Measurements from ENCODE around the gene AQR. TPM values are rescaled to one million over a fixed set of nuclear protein-coding genes. Genes with fewer than 3 reads are reported as not detected.
"Not testable (repeated sequence)": the region's sequence is repeated elsewhere in the genome, so short reads cannot be mapped to it uniquely, and the experiment has no call there.

AQR gene
- total RNA-seq, 1 donor from 2014 or later = 29.8 TPM

DNA sequence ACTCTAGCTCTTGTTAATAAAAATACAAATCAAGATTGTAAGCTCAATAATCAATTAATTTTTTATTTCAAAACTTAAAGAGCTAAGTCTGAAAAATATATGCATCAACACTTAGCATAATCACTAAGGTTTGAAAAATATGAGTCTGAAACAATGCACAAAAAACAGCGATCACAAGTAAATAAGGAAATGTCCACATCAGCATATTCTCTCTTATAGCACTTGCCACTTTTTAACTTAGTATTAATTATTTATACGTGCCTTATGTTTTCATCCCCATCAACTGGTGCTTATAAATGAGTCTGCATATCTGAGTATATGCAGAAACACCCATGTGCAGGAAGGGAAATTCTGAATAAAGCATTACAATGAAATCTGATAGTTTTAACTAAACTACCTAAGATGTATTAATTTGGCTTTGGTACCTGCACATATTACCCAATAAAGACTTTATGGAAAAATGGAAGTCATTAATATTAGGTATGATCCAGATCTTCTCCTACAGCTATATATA is 28.3 kb downstream of the AQR start:
- H3K4me3 ChIP-seq (ENCODE audit: low read depth, low read length) = no peak overlapping the region
- DNase-seq (ENCODE audit: low read depth) = no peak
- peaks cover 1% of the 10 kb centered on the region for H3K36me3 ChIP-seq (ENCODE audit: control insufficient read depth, insufficient read depth, low read length)
- TF ChIP-seq, protein P1, sequence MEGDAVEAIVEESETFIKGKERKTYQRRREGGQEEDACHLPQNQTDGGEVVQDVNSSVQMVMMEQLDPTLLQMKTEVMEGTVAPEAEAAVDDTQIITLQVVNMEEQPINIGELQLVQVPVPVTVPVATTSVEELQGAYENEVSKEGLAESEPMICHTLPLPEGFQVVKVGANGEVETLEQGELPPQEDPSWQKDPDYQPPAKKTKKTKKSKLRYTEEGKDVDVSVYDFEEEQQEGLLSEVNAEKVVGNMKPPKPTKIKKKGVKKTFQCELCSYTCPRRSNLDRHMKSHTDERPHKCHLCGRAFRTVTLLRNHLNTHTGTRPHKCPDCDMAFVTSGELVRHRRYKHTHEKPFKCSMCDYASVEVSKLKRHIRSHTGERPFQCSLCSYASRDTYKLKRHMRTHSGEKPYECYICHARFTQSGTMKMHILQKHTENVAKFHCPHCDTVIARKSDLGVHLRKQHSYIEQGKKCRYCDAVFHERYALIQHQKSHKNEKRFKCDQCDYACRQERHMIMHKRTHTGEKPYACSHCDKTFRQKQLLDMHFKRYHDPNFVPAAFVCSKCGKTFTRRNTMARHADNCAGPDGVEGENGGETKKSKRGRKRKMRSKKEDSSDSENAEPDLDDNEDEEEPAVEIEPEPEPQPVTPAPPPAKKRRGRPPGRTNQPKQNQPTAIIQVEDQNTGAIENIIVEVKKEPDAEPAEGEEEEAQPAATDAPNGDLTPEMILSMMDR (IDR thresholded peaks at IDR 0.05; ENCODE audit: insufficient read depth, low read length, poor library complexity, severe bottlenecking) = no peak
- H3K27me3 ChIP-seq (ENCODE audit: control insufficient read depth, insufficient read depth, low read length) = no peaks in the 10 kb centered on the region

DNA sequence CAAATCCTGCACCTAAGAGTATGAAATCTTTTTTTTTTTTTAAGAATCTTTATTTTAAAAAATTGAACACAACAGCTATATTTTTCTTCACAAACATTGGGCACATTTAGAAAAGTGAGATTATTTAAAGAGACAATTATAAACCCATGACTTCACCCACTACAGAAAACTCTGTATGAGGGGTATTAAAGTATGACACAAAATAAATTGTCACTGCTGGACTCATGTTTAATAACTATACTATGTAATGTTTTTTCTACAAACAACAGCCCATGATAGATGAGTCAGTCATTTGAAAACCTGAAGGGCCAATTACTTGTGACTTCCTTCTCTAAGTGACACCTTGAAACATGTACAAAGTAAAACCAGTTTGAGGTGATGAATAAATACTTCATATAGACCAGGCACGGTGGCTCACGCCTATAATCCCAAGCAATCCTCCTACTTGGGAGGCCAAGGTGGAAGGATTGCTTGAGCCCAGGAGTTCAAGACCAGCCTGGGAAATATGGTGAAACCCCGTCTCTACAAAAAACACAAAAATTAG is 36.0 kb downstream of the AQR start:
- H3K36me3 ChIP-seq (ENCODE audit: control insufficient read depth, insufficient read depth, low read length) = no peaks in the 10 kb centered on the region
- no peak for DNase-seq (ENCODE audit: low read depth)
- no peak overlapping the region for H3K4me3 ChIP-seq (ENCODE audit: low read depth, low read length)
- no peaks in the 10 kb centered on the region for H3K27me3 ChIP-seq (ENCODE audit: control insufficient read depth, insufficient read depth, low read length)
- TF ChIP-seq, protein P1 (IDR thresholded peaks at IDR 0.05; ENCODE audit: insufficient read depth, low read length, poor library complexity, severe bottlenecking) = no peak

DNA sequence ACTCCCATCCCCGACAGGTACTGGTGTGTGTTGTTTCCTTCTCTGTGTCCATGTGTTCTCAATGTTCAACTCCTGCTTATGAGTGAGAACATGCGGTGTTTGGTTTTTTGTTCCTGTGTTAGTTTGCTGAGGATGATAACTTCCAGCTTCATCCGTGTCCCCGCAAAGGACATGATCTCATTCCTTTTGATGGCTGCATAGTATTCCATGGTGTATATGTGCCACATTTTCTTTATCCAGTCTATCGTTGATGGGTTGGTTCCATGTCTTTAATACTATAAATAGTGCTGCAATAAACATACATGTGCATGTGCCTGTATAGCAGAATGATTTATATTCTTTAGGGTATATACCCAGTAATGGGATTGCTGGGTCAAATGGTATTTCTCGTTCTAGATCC is 41.2 kb downstream of the AQR start:
- H3K36me3 ChIP-seq (ENCODE audit: control insufficient read depth, insufficient read depth, low read length); H3K4me3 ChIP-seq (ENCODE audit: low read depth, low read length): not testable (repeated sequence)

DNA sequence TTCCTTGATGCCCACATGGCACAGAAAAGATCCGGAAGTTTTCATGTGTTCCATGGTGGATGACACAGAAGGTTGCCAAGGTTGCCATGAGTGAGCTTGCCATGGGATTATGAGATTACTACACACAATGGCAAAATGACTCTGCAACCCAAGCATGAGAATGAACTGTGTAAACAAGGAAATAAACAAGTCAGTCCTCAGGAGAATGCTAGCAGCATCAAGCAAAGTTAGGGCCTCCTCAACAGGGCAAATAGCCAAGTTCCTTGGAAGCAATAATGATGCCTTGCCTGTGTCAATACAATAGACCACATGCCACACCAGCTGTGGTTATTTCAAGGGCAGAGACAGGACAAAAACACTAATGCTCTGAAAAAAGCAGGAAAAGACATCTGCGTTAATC is 41.8 kb downstream of the AQR start:
- H3K36me3 ChIP-seq (ENCODE audit: control insufficient read depth, insufficient read depth, low read length) = no peaks in the 10 kb centered on the region
- no peak overlapping the region for H3K4me3 ChIP-seq (ENCODE audit: low read depth, low read length)
- DNase-seq (ENCODE audit: low read depth) = no peak
- no peaks in the 10 kb centered on the region for H3K27me3 ChIP-seq (ENCODE audit: control insufficient read depth, insufficient read depth, low read length)
- TF ChIP-seq, protein P1 (IDR thresholded peaks at IDR 0.05; ENCODE audit: insufficient read depth, low read length, poor library complexity, severe bottlenecking) = no peak

More for the DNA sequence above, 41.2 kb downstream of the AQR start:
- not testable (repeated sequence) for H3K27me3 ChIP-seq (ENCODE audit: control insufficient read depth, insufficient read depth, low read length); DNase-seq (ENCODE audit: low read depth)

DNA sequence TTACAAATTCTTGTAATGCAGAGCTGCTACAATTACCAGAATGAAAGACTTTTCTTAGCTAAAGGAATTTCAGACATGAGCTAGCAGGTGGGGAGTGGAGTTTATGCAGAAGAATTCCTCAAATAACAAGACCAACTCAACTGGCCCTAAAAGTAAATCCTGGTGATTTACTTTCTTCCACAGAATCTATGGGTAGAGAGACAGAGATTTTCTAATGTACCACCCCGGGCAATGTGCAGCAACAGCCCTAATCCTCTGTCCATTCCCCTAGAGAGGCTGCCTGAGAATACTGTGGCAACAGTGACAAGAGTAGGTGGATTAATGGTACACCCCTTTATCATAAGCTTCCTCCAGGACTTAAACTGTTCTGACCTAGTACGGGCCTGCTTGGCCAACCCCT is 55.2 kb downstream of the AQR start:
- Histone ChIP-seq H3K27me3 (ENCODE audit: control insufficient read depth, insufficient read depth, low read length) (no peaks in the 10 kb centered on the region), H3K4me3 (ENCODE audit: low read depth, low read length) (no peak overlapping the region), H3K36me3 (ENCODE audit: control insufficient read depth, insufficient read depth, low read length) (no peaks in the 10 kb centered on the region)
- TF ChIP-seq, protein P1 (IDR thresholded peaks at IDR 0.05; ENCODE audit: insufficient read depth, low read length, poor library complexity, severe bottlenecking) = no peak
- no peak for DNase-seq (ENCODE audit: low read depth)

DNA sequence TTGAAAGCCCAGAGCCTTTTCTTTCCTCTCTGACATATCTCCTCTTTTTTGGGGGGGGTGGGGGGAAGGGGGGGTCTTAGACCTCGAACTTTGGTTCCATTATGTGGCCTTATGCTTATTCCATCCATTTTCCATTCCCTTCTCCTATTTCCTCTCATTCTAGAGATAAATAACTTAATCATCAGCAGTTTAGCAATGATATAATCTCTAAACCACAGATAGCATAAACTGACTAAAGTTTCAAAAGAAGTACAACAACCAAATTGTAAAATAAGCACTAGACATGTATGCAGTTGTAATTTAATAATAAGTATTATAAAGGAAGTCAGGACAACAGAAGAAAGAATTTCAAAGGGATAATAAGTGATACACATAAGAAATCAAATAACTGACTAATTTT is 64.5 kb downstream of the AQR start:
- no peak for DNase-seq (ENCODE audit: low read depth)
- H3K36me3 ChIP-seq (ENCODE audit: control insufficient read depth, insufficient read depth, low read length) = no peaks in the 10 kb centered on the region
- TF ChIP-seq, protein P1 (IDR thresholded peaks at IDR 0.05; ENCODE audit: insufficient read depth, low read length, poor library complexity, severe bottlenecking) = no peak
- no peaks in the 10 kb centered on the region for H3K27me3 ChIP-seq (ENCODE audit: control insufficient read depth, insufficient read depth, low read length)
- H3K4me3 ChIP-seq (ENCODE audit: low read depth, low read length) = no peak overlapping the region

All from kidney epithelial cell (primary cell).